ENCODE measurements around the gene ERAL1. TPM values are rescaled to one million over a fixed set of nuclear protein-coding genes. Genes with fewer than 3 reads are reported as not detected.
A peak's percentile ranks its signal among the peaks of the same experiment; 100 is the strongest.

The ERAL1 gene
- total and polyA plus RNA-seq, 11 donors, result 28.0 to 78.2 (median 41.1) TPM

DNA sequence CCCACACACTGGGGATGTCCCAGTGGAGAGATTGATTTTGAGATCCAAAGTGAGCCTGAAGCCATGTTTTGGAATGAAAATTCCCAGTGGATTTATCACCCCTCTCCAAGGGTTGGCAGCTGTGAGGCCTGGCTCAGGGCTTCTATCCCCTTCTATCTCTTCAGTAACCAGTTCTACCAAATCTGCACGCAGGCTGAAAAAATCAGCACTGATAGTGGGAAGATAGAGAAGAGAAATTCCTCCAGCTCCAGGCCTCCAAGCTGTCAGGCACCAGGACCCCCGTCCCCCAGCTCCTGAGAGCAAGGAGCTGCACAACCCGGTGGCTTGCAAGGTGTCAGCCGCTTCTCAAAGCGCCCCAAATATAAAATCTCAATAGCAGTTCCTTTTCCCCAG lies 41.7 kb downstream of the ERAL1 start:
- Histone ChIP-seq H3K36me3 (peaks cover 0 to under 1% (median 0%) of the 10 kb centered on the region in 9 donors), H3K27ac (peak overlapping the region; percentile 60 to 97 (median 86)), H3K9me3 (no peaks in the 10 kb centered on the region), H3K4me3 (peak overlapping the region; percentile 72 to 98 (median 92)), H3K4me1 (peaks cover 3 to 67% (median 28%) of the 10 kb centered on the region in 12 donors), H3K27me3 (no peaks in the 10 kb centered on the region)
- ATAC-seq, result no peak
- no peak for DNase-seq
- WGBS, 4 donors, result 16 to 30% (median 25%) methylated on average over 5 of the region's 5 CpGs
- intact Hi-C loops (cut with DNase I), result loop anchor here in 8 of 10 donors (5.0 to 10.0 kb wide), 7 partner anchors 39 to 134 kb away; partner anchors contain the start of genes FAM222B (in 2 of the 8), ERAL1 (in 1 of the 8) and PHF12 (in 1 of the 8)
- TF ChIP-seq, protein P1, sequence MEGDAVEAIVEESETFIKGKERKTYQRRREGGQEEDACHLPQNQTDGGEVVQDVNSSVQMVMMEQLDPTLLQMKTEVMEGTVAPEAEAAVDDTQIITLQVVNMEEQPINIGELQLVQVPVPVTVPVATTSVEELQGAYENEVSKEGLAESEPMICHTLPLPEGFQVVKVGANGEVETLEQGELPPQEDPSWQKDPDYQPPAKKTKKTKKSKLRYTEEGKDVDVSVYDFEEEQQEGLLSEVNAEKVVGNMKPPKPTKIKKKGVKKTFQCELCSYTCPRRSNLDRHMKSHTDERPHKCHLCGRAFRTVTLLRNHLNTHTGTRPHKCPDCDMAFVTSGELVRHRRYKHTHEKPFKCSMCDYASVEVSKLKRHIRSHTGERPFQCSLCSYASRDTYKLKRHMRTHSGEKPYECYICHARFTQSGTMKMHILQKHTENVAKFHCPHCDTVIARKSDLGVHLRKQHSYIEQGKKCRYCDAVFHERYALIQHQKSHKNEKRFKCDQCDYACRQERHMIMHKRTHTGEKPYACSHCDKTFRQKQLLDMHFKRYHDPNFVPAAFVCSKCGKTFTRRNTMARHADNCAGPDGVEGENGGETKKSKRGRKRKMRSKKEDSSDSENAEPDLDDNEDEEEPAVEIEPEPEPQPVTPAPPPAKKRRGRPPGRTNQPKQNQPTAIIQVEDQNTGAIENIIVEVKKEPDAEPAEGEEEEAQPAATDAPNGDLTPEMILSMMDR (IDR thresholded peaks at IDR 0.05), result no peak
- TF ChIP-seq POLR2A (IDR thresholded peaks at IDR 0.05), result no peak

DNA sequence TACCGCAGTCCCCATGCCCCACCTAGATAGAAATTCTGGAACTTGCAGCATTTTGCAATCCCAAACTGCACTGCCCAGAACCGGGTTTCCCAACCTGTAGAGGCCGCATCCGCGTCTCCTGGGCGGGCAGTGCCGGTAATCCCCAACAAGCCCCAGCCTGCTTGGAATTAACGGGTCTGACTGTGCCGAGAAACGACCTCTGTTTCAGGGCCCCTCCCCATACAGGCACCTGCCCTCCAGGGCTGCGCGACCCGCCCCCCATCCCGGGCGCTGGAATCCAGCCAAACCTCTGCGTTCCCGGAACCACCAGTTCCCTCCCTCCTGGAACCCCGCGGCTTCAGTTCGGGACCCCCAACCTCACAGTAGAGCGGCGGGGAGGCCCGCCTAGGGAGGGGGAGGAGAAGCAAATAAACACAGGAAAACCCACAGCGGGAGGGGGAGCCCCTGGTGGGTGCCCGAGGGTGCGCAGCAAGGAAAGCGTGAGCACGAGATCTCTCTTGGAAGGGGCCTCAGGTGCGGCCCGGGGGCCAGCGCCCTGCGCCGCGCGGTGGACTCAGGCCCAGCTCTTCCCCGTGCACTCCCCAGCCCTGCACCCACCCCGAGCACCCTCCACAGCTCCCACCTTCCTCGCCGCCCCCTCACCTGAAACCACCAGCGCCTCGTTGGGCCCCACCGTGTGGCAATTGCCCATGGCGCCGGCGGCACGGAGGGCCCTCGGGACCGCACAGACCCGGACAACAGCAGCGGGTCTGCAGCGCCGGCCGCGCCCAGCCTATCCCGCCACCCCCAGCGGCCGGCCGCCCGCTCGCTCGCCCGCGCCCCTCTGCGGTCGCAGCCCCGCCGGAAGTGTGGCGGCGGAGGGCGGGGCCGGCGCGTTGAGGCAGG lies 42.3 kb downstream of the ERAL1 start, which contains the start of gene FLOT2:
FLOT2 (minus strand) TSS at position 850 of the 885 bp plus-strand sequence; CDS start at position 691, 159 bp downstream.
- intact Hi-C loops (cut with DNase I), result loop anchor here in 8 of 10 donors (5.0 to 10.0 kb wide), 7 partner anchors 40 to 135 kb away; partner anchors contain the start of genes FAM222B (in 2 of the 8), ERAL1 (in 1 of the 8) and PHF12 (in 1 of the 8)
- Histone ChIP-seq H3K4me1 (peaks cover 3 to 69% (median 31%) of the 10 kb centered on the region in 12 donors), H3K27ac (peak within 1 kb of the TSS; percentile 60 to 97 (median 86)), H3K36me3 (no peaks in the 10 kb centered on the region), H3K9me3 (no peaks in the 10 kb centered on the region), H3K4me3 (peak within 1 kb of the TSS; percentile 72 to 98 (median 92)), H3K27me3 (no peaks in the 10 kb centered on the region)
- 0 to 1% (median 1%) methylated on average over 20 to 73 of the region's 73 CpGs for WGBS, 4 donors
- peak; percentile 25 to 87 (median 77) for ATAC-seq
- TF ChIP-seq, protein P1 (IDR thresholded peaks at IDR 0.05), result peak in 6 of 12 donors; percentile 9 to 45 (median 20)
- TF ChIP-seq POLR2A (IDR thresholded peaks at IDR 0.05), result peak in 1 of 2 donors; percentile 54
- DNase-seq, result peak; percentile 63 to 82 (median 64)

GRCh38 chr17:28897769-28898526 lies 43.1 kb downstream of the ERAL1 start:
- Histone ChIP-seq H3K4me1 (peaks cover 0 to 65% (median 30%) of the 10 kb centered on the region in 12 donors), H3K9me3 (no peaks in the 10 kb centered on the region), H3K36me3 (no peaks in the 10 kb centered on the region), H3K27ac (peak overlapping the region; percentile 60 to 97 (median 86)), H3K4me3 (peak overlapping the region; percentile 72 to 98 (median 92)), H3K27me3 (no peaks in the 10 kb centered on the region)
- ATAC-seq (peak in 1 of 4 donors; percentile 10), DNase-seq (no peak)
- peak in 1 of 2 donors; percentile 1 for TF ChIP-seq POLR2A (IDR thresholded peaks at IDR 0.05)
- TF ChIP-seq, protein P1 (IDR thresholded peaks at IDR 0.05), result peak in 1 of 12 donors; percentile 2
- WGBS, 4 donors, result 26 to 69% (median 32%) methylated on average over 8 to 23 of the region's 23 CpGs
- intact Hi-C loops (cut with DNase I), result loop anchor here in 8 of 10 donors (5.0 to 10.0 kb wide), 7 partner anchors 41 to 136 kb away; partner anchors contain the start of genes FAM222B (in 2 of the 8), ERAL1 (in 1 of the 8) and PHF12 (in 1 of the 8)

All from heart left ventricle (tissue), 16 donors.